IPS DF 4.7 (cell line): ENCODE measurements around the gene RPLP1.

Experiments used
- DNase-seq: peaks from one replicate; pipeline ENCODE4 v3.0.0-alpha.2; 2013; ENCODE audit warnings: low spot score; ENCODE audit errors: extremely low read depth

RPLP1 gene

GRCh38 chr15:69452692-69453521, at the start of gene RPLP1:
Gene RPLP1, plus strand, starts transcription at chr15:69452818. Its CDS starts 131 bp downstream, at chr15:69452949.
- peak; percentile 85 for DNase-seq

- DNase-seq, result no peak
Observed at GRCh38 chr15:69403594-69403993, 49.0 kb upstream of the RPLP1 start.

- DNase-seq, result no peak
Observed at GRCh38 chr15:69405110-69405509, 47.5 kb upstream of the RPLP1 start.

- no peak for DNase-seq
Observed at GRCh38 chr15:69407719-69408400, 44.8 kb upstream of the RPLP1 start.

GRCh38 chr15:69408841-69409240, 43.8 kb upstream of the RPLP1 start:
- no peak for DNase-seq

- DNase-seq, result no peak
Observed at GRCh38 chr15:69410248-69410874, 42.3 kb upstream of the RPLP1 start.

GRCh38 chr15:69412274-69412673, 40.3 kb upstream of the RPLP1 start:
- no peak for DNase-seq

GRCh38 chr15:69412701-69413100, 39.9 kb upstream of the RPLP1 start:
- DNase-seq, result no peak

GRCh38 chr15:69413822-69414700, 38.6 kb upstream of the RPLP1 start, which contains the start of gene KIF23:
Gene KIF23, plus strand, starts transcription at chr15:69414349. Its CDS starts 117 bp downstream, at chr15:69414466.
- DNase-seq, result peak; percentile 87

GRCh38 chr15:69414701-69415167, 37.9 kb upstream of the RPLP1 start:
- DNase-seq, result no peak

- no peak for DNase-seq
Observed at GRCh38 chr15:69415381-69415780, 37.2 kb upstream of the RPLP1 start.

- no peak for DNase-seq
Observed at GRCh38 chr15:69417581-69417980, 35.0 kb upstream of the RPLP1 start.

- DNase-seq, result no peak
Observed at GRCh38 chr15:69421498-69421897, 31.1 kb upstream of the RPLP1 start.

GRCh38 chr15:69422336-69422895, 30.2 kb upstream of the RPLP1 start:
- no peak for DNase-seq

GRCh38 chr15:69424001-69424400, 28.6 kb upstream of the RPLP1 start:
- no peak for DNase-seq

GRCh38 chr15:69424748-69425413, 27.7 kb upstream of the RPLP1 start:
- no peak for DNase-seq

GRCh38 chr15:69433831-69434230, 18.8 kb upstream of the RPLP1 start:
- no peak for DNase-seq

GRCh38 chr15:69434238-69434637, 18.4 kb upstream of the RPLP1 start:
- no peak for DNase-seq

- no peak for DNase-seq
Observed at GRCh38 chr15:69434679-69435078, 17.9 kb upstream of the RPLP1 start.

- DNase-seq, result no peak
Observed at GRCh38 chr15:69435985-69436384, 16.6 kb upstream of the RPLP1 start.
